Smooth muscle cell (in vitro differentiated cells): ENCODE data around the gene PEX13. TPM values are rescaled to one million over a fixed set of nuclear protein-coding genes. Genes with fewer than 3 reads are reported as not detected.

Experiments
- DNase-seq: peaks from one replicate; lab custom pipeline; 2025; ENCODE audit not compliant: unreplicated experiment; lab: John Stamatoyannopoulos, UW
- H2AFZ ChIP-seq: fragments of 200-600 bp; sonication (generic); 2 replicates; pipeline ENCODE4 v1.6.0; 2016; ENCODE audit warnings: antibody characterized with exemption, low read depth, mild to moderate bottlenecking
- H3F3A ChIP-seq: fragments of 200-600 bp; sonication (generic); 2 replicates; pipeline ENCODE4 v1.6.0; 2017; ENCODE audit warnings: antibody characterized with exemption, low read depth
- H3K27ac ChIP-seq: fragments of 200-600 bp; sonication (generic); 2 replicates; pipeline ENCODE4 v1.5.1; 2016; ENCODE audit warnings: low read depth, mild to moderate bottlenecking
- H3K27me3 ChIP-seq: fragments of 200-600 bp; sonication (generic); 2 replicates; pipeline ENCODE4 v1.6.1; 2016; ENCODE audit warnings: low read depth, mild to moderate bottlenecking
- H3K36me3 ChIP-seq: fragments of 200-600 bp; sonication (generic); 2 replicates; pipeline ENCODE4 v1.5.1; 2016; ENCODE audit warnings: low read depth
- H3K4me1 ChIP-seq: fragments of 200-600 bp; sonication (generic); 2 replicates; pipeline ENCODE4 v1.5.1; 2016; ENCODE audit warnings: low read depth
- H3K4me2 ChIP-seq: fragments of 200-600 bp; sonication (generic); 2 replicates; pipeline ENCODE4 v1.6.0; 2016; ENCODE audit warnings: mild to moderate bottlenecking
- H3K4me3 ChIP-seq: fragments of 200-600 bp; sonication (generic); 2 replicates; pipeline ENCODE4 v1.5.1; 2016; ENCODE audit warnings: mild to moderate bottlenecking
- H3K79me2 ChIP-seq: fragments of 200-600 bp; sonication (generic); 2 replicates; pipeline ENCODE4 v1.6.0; 2016; ENCODE audit warnings: low read depth, mild to moderate bottlenecking
- H3K9ac ChIP-seq: fragments of 200-600 bp; sonication (generic); 2 replicates; pipeline ENCODE4 v1.6.0; 2016; ENCODE audit warnings: low read depth
- H3K9me3 ChIP-seq: fragments of 200-600 bp; sonication (generic); replicated peaks from 2 replicates; pipeline ENCODE4 v1.5.1; 2016; ENCODE audit warnings: low read depth
- H4K20me1 ChIP-seq: fragments of 200-600 bp; sonication (generic); 2 replicates; pipeline ENCODE4 v1.6.0; 2016; ENCODE audit warnings: low read depth
- WGBS: methylation state at CpG from one replicate; pipeline ENCODE4 v1.1.7; 2016; ENCODE audit warnings: low lambda C conversion rate; 5-methylcytosine and 5-hydroxymethylcytosine counted together
- polyA plus RNA-seq: library from polyadenylated mRNA; unstranded; fragments of >200 nt; fragmentation: Nextera tagmentation; extraction: Ambion mirVana; gene quantifications from 2 replicates; pipeline ENCODE4 v1.2.1, GENCODE V29; 2016
- total RNA-seq: library from RNA; depleted of rRNA; stranded (reverse); fragments of >200 nt; gene quantifications from 2 replicates; pipeline ENCODE4 v1.2.3, GENCODE V29; 2014
- TF ChIP-seq, protein P1 (sequence below): fragments of 200-600 bp; sonication (generic); IDR thresholded peaks from 2 replicates; pipeline ENCODE4 v1.5.1; 2017; ENCODE audit warnings: borderline replicate concordance, mild to moderate bottlenecking, antibody characterized with exemption; ENCODE audit not compliant: insufficient read depth, poor library complexity, severe bottlenecking

PEX13 gene
- total and polyA plus RNA-seq, 2 experiments from 2014 or later = 14.1 to 46.0 TPM

DNA sequence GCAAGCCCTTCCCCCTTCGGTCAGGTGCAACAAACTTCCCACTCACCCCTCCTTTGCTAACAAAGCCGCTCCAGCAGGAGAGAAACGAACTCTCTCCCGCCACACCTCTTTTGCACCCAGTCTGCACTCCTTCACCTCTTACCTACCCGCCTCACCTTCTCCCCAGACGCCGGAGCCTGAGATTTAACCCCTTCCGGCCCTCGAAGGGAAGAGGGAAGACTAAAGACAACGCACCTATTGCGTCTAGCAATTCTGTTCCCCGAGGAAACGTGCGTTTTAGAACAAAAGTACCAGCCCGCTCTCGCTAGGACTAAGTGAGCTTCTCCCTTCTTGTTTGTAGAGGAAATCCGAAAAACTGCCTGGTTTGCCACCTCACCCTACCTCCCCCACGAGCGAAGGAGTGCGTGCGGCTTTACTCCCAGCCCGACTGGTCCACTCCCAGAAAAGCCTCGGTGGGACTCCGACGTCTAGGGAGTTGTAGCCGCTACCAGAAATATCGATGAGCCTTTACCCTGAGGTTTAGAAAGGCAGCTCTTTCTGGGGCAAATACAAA is 441 bp upstream of the PEX13 start:
- Histone ChIP-seq H3K79me2 (peaks cover 43% of the 10 kb centered on the region), H3K27ac (peak overlapping the region; percentile 69), H3K4me2 (peak overlapping the region; percentile 88), H3K27me3 (no peaks in the 10 kb centered on the region), H3K4me1 (peaks cover 19% of the 10 kb centered on the region), H3K4me3 (peak overlapping the region; percentile 87), H3K9ac (peak overlapping the region; percentile 82), H4K20me1 (peaks cover 22% of the 10 kb centered on the region), H3K36me3 (no peaks in the 10 kb centered on the region), H2AFZ (peak overlapping the region; percentile 98), H3K9me3 (peaks cover 2% of the 10 kb centered on the region), H3F3A (no peaks in the 10 kb centered on the region)
- 1% methylated on average over 27 of the region's 27 CpGs for WGBS
- TF ChIP-seq, protein P1, sequence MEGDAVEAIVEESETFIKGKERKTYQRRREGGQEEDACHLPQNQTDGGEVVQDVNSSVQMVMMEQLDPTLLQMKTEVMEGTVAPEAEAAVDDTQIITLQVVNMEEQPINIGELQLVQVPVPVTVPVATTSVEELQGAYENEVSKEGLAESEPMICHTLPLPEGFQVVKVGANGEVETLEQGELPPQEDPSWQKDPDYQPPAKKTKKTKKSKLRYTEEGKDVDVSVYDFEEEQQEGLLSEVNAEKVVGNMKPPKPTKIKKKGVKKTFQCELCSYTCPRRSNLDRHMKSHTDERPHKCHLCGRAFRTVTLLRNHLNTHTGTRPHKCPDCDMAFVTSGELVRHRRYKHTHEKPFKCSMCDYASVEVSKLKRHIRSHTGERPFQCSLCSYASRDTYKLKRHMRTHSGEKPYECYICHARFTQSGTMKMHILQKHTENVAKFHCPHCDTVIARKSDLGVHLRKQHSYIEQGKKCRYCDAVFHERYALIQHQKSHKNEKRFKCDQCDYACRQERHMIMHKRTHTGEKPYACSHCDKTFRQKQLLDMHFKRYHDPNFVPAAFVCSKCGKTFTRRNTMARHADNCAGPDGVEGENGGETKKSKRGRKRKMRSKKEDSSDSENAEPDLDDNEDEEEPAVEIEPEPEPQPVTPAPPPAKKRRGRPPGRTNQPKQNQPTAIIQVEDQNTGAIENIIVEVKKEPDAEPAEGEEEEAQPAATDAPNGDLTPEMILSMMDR = no peak
- DNase-seq = peak; percentile 51

DNA sequence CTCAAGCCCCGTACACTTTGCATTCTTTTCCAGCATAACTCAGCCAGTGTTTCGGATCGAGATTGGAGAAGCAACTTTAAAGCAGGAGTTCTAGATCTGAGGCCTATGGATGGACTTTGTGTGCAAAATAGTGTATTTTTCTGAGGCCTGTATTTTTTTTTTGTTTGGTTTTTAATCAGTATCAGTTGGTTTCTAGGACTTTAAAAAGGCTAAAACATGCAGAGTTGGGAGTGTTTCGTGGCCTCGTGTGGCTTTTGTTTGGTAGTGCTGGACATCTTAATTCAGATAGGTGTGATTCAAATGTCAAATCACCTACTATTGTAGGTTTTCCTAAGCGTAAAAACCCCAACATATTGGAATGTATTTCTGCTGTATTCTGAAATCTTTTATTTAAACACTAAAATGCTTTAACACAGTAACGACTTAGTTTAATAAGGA is 817 bp downstream of the PEX13 start:
- no peaks in the 10 kb centered on the region for H3F3A ChIP-seq
- peaks cover 31% of the 10 kb centered on the region for H4K20me1 ChIP-seq
- peaks cover 56% of the 10 kb centered on the region for H3K79me2 ChIP-seq
- H2AFZ ChIP-seq = peak overlapping the region; percentile 98
- TF ChIP-seq, protein P1 = no peak
- H3K4me1 ChIP-seq = peaks cover 18% of the 10 kb centered on the region
- H3K36me3 ChIP-seq = no peaks in the 10 kb centered on the region
- peak overlapping the region; percentile 87 for H3K4me3 ChIP-seq
- H3K4me2 ChIP-seq = peak overlapping the region; percentile 88
- H3K9me3 ChIP-seq = peaks cover 3% of the 10 kb centered on the region
- H3K27me3 ChIP-seq = no peaks in the 10 kb centered on the region
- no peak for DNase-seq
- 2% methylated on average over 7 of the region's 7 CpGs for WGBS
- H3K9ac ChIP-seq = peak overlapping the region; percentile 82
- peak overlapping the region; percentile 69 for H3K27ac ChIP-seq

DNA sequence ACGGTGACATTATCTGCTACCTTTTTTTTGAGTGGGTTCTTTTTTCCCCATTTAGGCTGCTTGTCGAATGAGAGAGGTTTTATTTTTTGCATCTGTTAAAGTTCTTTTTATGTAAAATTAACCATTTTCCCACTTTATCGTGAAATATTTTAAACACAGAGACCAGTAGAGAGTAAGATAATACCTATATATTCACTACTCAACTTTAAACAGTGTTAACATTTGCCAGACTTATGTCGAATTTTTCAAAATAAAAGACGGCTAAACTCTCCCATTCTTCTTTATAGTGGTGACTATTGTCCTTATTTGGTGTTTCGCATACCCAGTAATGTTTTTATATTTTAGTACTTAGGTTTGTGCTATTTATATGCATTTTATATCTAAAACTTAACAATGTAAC is 1.3 kb downstream of the PEX13 start:
- peak overlapping the region; percentile 82 for H3K9ac ChIP-seq
- 54% methylated on average over 6 of the region's 6 CpGs for WGBS
- H3F3A ChIP-seq = no peaks in the 10 kb centered on the region
- H3K4me1 ChIP-seq = peaks cover 18% of the 10 kb centered on the region
- TF ChIP-seq, protein P1 = no peak
- no peak for DNase-seq
- H3K36me3 ChIP-seq = no peaks in the 10 kb centered on the region
- no peaks in the 10 kb centered on the region for H3K27me3 ChIP-seq
- H3K9me3 ChIP-seq = peaks cover 3% of the 10 kb centered on the region
- peaks cover 60% of the 10 kb centered on the region for H3K79me2 ChIP-seq
- H4K20me1 ChIP-seq = peaks cover 35% of the 10 kb centered on the region
- H3K4me2 ChIP-seq = peak overlapping the region; percentile 88
- H3K4me3 ChIP-seq = peak overlapping the region; percentile 87
- H3K27ac ChIP-seq = peak overlapping the region; percentile 69
- peak overlapping the region; percentile 98 for H2AFZ ChIP-seq

DNA sequence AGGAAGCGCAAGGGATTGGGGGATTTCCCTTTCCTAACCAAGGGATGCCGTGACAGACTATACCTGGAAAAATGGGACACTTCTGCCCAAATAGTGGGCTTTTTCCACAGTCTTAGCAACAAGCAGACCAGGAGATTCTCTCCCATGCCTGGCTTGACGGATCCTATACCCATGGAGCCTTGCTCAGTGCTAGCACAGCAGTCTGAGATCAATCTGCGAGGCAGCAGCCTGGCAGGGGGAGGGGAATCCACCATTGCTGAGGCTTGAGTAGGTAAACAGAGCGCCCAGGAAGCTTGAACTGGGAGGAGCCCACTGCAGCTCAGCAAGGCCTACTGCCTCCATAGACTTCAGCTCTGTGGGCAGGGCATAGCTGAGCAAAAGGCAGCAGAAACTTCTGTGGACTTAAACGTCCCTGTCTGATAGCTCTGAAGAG is 3.7 kb downstream of the PEX13 start:
- H4K20me1 ChIP-seq = peaks cover 57% of the 10 kb centered on the region
- H3K27me3 ChIP-seq = no peaks in the 10 kb centered on the region
- no peak for DNase-seq
- H3K79me2 ChIP-seq = peaks cover 82% of the 10 kb centered on the region
- no peak overlapping the region for H2AFZ ChIP-seq
- no peak overlapping the region for H3K4me3 ChIP-seq
- peaks cover 3% of the 10 kb centered on the region for H3K9me3 ChIP-seq
- no peaks in the 10 kb centered on the region for H3K36me3 ChIP-seq
- WGBS = 100% methylated on average over 6 of the region's 6 CpGs
- H3K4me1 ChIP-seq = peaks cover 13% of the 10 kb centered on the region
- no peak overlapping the region for H3K27ac ChIP-seq
- no peak overlapping the region for H3K4me2 ChIP-seq
- no peaks in the 10 kb centered on the region for H3F3A ChIP-seq
- no peak overlapping the region for H3K9ac ChIP-seq
- TF ChIP-seq, protein P1 = no peak
